Middle frontal gyrus (tissue), 1 donor: Measurements from ENCODE around the gene SNX19.
A peak's percentile ranks its signal among the peaks of the same experiment; 100 is the strongest.
"Not testable (repeated sequence)": the region's sequence is repeated elsewhere in the genome, so short reads cannot be mapped to it uniquely, and the experiment has no call there.

Experiments used
- DNase-seq: peaks from one replicate; pipeline ENCODE4 v3.0.0-alpha.2; 2015; ENCODE audit warnings: low spot score; ENCODE audit errors: extremely low spot score

Gene SNX19

GRCh38 chr11:130916238-130916855, at the start of gene SNX19:
TSS of gene SNX19 (minus strand) at chr11:130916479. CDS start at chr11:130915939, 540 bp downstream.
- peak; percentile 88 for DNase-seq

- no peak for DNase-seq
Measured at GRCh38 chr11:130964058-130964792, 47.9 kb upstream of the SNX19 start.

GRCh38 chr11:130947889-130948288, 31.6 kb upstream of the SNX19 start:
- DNase-seq = no peak

GRCh38 chr11:130947481-130947880, 31.2 kb upstream of the SNX19 start:
- no peak for DNase-seq

GRCh38 chr11:130947058-130947457, 30.8 kb upstream of the SNX19 start:
- DNase-seq = no peak

- DNase-seq = peak; percentile 48
Measured at GRCh38 chr11:130945896-130946295, 29.6 kb upstream of the SNX19 start.

- DNase-seq = no peak
Measured at GRCh38 chr11:130940706-130941105, 24.4 kb upstream of the SNX19 start.

GRCh38 chr11:130937051-130937450, 20.8 kb upstream of the SNX19 start:
- no peak for DNase-seq

- DNase-seq = no peak
Measured at GRCh38 chr11:130932086-130932712, 15.9 kb upstream of the SNX19 start.

- no peak for DNase-seq
Measured at GRCh38 chr11:130924750-130925149, 8.5 kb upstream of the SNX19 start.

- not testable (repeated sequence) for DNase-seq
Measured at GRCh38 chr11:130920612-130921011, 4.3 kb upstream of the SNX19 start.

- no peak for DNase-seq
Measured at GRCh38 chr11:130918081-130918480, 1.8 kb upstream of the SNX19 start.

- no peak for DNase-seq
Measured at GRCh38 chr11:130916910-130917309, 631 bp upstream of the SNX19 start.

GRCh38 chr11:130915603-130916237, 559 bp downstream of the SNX19 start:
- no peak for DNase-seq

- DNase-seq = no peak
Measured at GRCh38 chr11:130913268-130913667, 3.0 kb downstream of the SNX19 start.

GRCh38 chr11:130912552-130912951, 3.7 kb downstream of the SNX19 start:
- DNase-seq = no peak

- DNase-seq = no peak
Measured at GRCh38 chr11:130911306-130911705, 5.0 kb downstream of the SNX19 start.

GRCh38 chr11:130909650-130910049, 6.6 kb downstream of the SNX19 start:
- no peak for DNase-seq

GRCh38 chr11:130908770-130909625, 7.3 kb downstream of the SNX19 start:
- no peak for DNase-seq

- no peak for DNase-seq
Measured at GRCh38 chr11:130908061-130908460, 8.2 kb downstream of the SNX19 start.

GRCh38 chr11:130907229-130907628, 9.1 kb downstream of the SNX19 start:
- DNase-seq = no peak
